Right ventricle myocardium superior (tissue), 1 donor: ENCODE results near the gene SHLD2. TPM values are rescaled to one million over a fixed set of nuclear protein-coding genes. Genes with fewer than 3 reads are reported as not detected.

Source experiments
- total RNA-seq: library from RNA; stranded (reverse); fragmentation: NEBNext Ultra II Directional; extraction: Animal tissue kit (Norgen Biotek cat#: 25700); gene quantifications from one replicate; pipeline ENCODE4 v1.2.1, GENCODE V29; 2021
- donor health status: DM: no; HTN: yes; CAD: no; lungs with severe emphysema.

The SHLD2 gene
- total RNA-seq, 1 donor from 2014 or later: 9.6 TPM

Other genes starting within 250 kb of the SHLD2 start
- gene MMRN2, start 137.6 kb upstream of the SHLD2 start, total RNA-seq: 33.5 TPM
- 23.5 TPM for gene SNCG, start 136.6 kb upstream of the SHLD2 start, total RNA-seq
- gene ADIRF, start 126.7 kb upstream of the SHLD2 start, total RNA-seq: 43.2 TPM
- not detected for gene FAM25A, start 74.9 kb upstream of the SHLD2 start, total RNA-seq
- gene GLUD1, start 363 bp upstream of the SHLD2 start, total RNA-seq: 101 TPM
- gene NUTM2A, start 130.2 kb downstream of the SHLD2 start, total RNA-seq: 1.9 TPM